Activated CD4-positive, CD25-positive, alpha-beta regulatory T cell treated with anti-CD3 and anti-CD28 coated beads, Interleukin-2, amount 50 U/mL, for 16 hours (primary cell): ENCODE results near the gene ACER3.
"Not testable (repeated sequence)": the region's sequence is repeated elsewhere in the genome, so short reads cannot be mapped to it uniquely, and the experiment has no call there.

Experiments
- DNase-seq: peaks from one replicate; pipeline ENCODE4 v3.0.0-alpha.2; 2020; ENCODE audit warnings: low read depth, low spot score

Gene ACER3

GRCh38 chr11:77038029-77038824 lies 177.5 kb downstream of the ACER3 start:
- no peak for DNase-seq

DNA sequence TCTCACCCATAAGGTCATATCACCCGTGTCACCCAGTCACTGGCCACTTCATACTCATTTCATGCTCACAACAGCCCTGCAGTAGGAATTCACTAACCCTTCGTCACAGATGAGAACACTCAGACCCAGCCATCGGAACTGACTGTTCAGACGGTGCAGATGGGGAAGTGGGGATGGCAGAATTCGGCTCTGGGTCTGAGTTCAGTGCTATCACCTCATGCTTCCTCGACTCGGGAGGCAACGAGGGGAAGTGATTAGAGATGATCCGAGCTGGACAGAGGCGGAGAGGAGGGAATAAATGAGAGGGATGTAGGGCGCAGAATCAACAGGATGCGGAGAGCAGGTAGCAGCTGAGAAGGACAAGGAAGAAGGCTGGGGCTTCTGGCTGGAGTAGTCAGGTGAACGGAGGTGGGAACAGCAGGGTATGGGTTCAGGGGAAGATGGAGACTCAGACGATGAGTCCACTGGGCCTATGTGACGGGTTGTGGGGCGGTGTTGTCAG lies 178.2 kb downstream of the ACER3 start:
- no peak for DNase-seq

GRCh38 chr11:77039491-77040400 lies 179.0 kb downstream of the ACER3 start:
- DNase-seq = no peak

- DNase-seq = no peak
Measured at GRCh38 chr11:77040401-77040777, 179.7 kb downstream of the ACER3 start.

DNA sequence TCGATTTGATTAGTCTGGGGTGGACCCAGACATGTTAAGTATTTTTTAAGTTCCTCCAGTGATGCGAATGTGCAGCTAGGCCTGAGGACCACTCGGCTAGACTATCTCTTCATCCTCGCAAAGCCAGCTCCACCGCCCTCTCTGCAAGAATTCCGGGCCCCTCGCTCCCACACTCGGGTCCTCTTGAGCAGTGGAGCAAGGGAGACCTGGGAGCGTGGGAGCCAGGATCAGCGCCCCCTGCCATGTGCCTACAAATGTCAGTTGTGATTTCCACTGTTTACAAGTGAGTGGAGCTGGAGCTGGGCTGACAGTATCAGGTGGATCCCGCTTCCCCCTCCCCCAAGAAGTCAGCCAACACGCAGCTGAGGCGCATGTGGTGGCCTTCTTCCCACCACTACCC lies 180.2 kb downstream of the ACER3 start:
- DNase-seq = no peak

DNA sequence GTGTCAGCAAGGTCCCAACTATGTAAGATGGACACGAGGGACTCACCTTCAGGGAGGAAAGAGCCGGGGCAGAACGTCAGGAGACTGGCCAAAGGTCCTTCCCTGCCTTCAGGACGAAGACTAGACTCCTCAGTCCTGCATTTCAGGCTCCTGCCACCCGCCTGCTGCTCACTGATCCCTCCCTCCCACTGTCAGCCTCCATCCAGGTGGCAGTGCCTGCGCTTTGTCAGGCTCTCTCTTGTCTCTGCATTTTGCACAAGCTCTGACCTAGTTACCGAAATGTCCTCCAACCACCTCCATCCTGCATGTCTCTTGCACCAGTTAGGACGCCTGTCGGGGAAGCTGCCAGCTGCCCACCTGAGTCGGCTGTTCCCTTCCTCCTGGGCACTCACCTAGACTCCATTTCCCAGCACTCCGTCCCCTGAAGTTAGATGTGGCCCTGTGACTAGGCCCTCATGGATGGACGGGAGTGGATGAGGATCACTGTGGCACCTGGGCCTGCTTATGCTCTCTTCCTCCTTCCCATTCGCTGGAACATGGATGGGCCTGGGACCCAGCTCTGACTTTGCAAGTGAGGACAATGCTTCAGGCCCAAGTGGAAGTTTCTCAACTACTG lies 181.5 kb downstream of the ACER3 start:
- no peak for DNase-seq

GRCh38 chr11:77044356-77044755 lies 183.6 kb downstream of the ACER3 start:
- no peak for DNase-seq

DNA sequence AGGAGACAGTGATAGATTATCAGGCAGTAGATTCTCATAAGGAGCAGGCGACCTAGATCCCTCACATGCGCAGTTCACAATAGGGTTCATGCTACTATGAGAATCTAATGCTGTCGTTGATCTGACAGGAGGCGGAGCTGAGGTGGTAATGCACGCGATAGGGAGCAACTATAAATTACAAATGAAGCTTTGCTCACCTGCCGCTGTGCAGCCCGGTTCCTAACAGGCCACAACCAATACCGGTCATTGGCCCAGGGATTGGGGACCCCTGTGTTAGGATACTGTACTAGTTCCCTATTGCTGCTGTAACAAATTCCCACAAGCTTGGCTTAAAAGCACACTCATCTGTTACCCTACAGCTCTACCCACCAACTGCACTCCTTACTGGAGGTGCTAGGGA lies 184.2 kb downstream of the ACER3 start:
- DNase-seq = no peak

DNA sequence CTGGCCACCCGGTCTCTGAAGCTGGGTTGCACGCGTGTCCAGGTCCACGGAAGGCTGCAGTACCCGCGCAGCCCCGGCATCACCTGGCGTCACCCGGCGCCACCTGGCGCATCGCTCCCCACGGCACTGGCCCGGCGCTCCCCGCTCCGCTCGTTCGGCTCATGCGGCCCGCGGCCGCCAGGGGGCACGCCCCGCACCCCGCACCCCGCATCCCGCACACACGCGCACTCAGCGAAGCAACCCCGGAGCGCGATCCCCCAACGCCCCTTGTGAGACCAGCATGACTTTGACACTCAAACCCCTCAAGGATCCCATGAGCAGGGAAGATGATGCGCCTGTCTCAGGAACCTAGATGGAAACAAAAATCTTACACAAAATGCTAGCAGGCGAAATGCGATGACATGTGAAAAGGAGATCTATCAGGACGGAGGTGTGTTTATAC lies 185.4 kb downstream of the ACER3 start:
- no peak for DNase-seq

- DNase-seq = peak; percentile 78
Measured at GRCh38 chr11:77047007-77047927, 186.5 kb downstream of the ACER3 start.

DNA sequence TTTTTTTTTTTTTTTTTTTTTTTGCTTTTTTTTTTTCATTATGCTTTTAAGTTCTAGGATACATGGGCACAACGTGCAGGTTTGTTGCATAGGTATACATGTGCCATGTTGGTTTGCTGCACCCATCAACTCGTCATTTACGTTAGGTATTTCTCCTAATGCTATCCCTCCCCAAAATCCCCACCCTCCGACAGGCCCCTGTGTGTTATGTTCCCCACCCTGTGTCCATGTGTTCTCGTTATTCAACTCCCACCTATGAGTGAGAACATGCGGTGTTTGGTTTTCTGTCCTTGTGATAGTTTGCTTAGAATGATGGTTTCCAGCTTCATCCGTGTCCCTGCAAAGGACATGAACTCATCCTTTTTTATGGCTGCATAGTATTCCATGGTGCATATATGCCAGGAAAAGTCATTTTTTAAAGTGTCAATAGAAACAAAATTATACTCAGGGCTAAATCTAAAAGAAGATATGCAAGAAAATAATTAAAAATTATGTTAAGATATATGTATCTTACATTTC lies 187.3 kb downstream of the ACER3 start:
- not testable (repeated sequence) for DNase-seq

DNA sequence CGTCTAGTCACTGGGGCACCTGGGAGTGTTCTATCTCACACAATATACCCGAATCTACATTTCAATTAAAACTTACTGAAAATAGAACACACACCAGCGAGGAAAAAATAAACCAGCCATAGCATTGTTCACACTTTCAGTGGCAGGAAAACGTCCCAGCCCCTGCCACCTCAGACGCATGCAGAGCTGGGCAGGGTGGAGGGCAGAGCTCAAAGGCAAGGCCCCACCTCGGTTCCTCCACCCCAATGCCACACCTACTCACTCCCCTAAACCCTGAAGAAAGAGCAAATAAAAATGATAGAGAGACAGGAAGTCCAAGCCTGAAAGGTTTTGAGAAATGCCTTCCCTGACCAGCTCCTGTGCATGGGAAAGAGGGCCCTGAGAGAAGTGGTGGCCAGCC lies 188.3 kb downstream of the ACER3 start:
- DNase-seq = no peak

DNA sequence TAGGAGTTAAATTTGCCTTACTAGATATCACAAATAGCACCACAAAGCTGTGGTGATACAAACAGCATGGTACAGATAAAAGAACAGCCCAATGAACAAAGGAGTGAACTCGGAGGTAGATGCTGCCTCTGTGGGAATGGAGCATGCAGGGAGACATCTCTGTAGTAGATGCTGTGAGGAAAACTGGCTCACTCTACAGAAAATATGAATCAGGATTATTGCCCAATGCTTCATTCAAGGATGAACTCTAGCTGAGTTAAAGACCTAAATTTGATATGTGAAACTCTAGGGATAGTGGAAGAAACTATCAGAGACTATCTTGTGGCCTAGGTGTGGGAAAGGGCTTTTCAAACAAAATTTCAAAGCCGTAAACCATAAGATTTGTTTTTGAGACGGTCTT lies 190.8 kb downstream of the ACER3 start:
- no peak for DNase-seq

DNA sequence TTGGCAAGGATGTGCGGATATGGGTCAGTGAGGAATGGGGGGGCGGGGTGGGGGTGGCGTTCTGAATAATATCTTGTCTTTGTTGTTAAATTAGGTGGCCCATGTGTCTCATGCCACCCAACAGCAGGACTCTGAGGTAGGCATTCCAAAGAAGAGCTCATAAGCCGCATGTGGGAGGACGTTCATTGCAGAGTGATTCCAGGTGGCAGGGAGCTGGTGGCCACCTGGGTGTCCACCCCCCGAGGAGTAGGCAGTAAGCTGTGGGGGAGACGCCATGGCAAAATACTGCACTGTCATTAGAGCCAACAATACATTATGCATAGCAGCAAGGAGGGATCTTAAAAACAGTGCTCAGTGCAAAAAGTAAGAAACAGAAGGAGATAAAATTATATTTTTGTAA lies 191.8 kb downstream of the ACER3 start:
- DNase-seq = no peak

- DNase-seq = no peak
Measured at GRCh38 chr11:77053217-77054015, 192.7 kb downstream of the ACER3 start.

- no peak for DNase-seq
Measured at GRCh38 chr11:77054084-77054483, 193.4 kb downstream of the ACER3 start.

DNA sequence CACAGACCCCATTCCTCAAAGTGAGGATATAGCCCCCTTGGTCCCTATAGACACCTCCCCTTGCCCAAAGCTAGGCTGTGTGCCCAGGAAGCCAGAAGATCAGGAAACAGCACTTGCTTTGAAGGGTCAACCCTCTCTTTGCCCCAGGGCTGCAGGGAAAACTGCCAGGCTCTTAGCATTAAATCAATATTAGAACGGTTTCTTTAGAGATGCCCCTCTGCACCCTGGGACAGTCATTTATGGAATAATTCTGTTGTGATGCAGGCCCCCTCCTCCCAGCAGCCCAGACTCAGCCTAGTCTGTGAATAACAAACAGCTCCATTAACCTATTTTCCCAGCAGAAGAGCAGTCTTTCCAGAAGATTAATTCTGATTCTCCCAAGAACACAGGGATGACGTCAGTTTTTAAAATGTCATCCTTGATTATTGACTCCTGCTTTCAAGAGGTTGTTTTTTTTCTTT lies 194.4 kb downstream of the ACER3 start:
- no peak for DNase-seq

GRCh38 chr11:77055913-77056312 lies 195.2 kb downstream of the ACER3 start:
- DNase-seq = no peak

DNA sequence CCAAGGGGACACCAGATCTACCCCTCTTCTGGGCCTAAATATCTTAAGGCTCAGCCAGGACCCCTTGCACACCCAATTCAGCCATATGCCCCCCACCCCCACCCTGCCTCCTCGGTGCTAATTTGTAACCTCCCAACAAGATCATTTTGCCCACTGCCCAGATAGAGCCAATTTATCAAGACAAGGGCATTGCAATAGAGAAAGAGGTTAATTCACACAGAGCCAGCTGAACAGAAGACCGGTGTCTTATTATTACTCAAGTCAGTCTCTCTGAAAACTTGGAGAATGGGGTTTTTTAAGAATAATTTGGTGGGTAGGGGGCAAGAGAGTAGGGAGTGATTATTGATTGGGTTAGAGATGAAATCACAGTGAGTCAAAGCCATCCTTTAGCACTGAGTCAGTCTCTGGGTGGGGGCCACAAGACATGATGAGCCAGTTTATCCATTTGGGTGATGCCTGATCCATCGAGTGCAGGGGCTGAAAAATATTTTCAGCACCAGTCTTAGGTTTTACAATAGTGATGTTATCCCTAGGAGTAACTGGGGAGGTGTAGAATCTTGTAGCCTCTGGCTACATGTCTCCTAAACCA lies 196.2 kb downstream of the ACER3 start:
- DNase-seq = no peak
